Heart left ventricle (tissue), 16 donors: ENCODE measurements around the gene SEPSECS. TPM values are rescaled to one million over a fixed set of nuclear protein-coding genes. Genes with fewer than 3 reads are reported as not detected.

ENCODE experiments used
- ATAC-seq, 4 donors: fragments of 200-7000 bp; cut with Tn5 transposase; one replicate each; pipeline ENCODE4 v1.9.1; 2020 to 2022; ENCODE audit warnings: moderate library complexity in 4 of 4, mild to moderate bottlenecking in 3 of 4, moderate number of reproducible peaks in 1 of 4
- DNase-seq, 5 donors: peaks; one replicate each; pipeline ENCODE4 v3.0.0-alpha.2; 2020
- H3K27ac ChIP-seq, 12 donors: fragments of 200-600 bp; sonication (generic) in 4 of 12; one replicate each; pipeline versions ENCODE4 v1.5.0 to v1.8.0; 2016 to 2022; ENCODE audit warnings: mild to moderate bottlenecking in 2 of 12
- H3K27me3 ChIP-seq, 9 donors: fragments of 200-600 bp; sonication (generic) in 2 of 9; one replicate each; pipeline versions ENCODE4 v1.5.1 to v1.8.0; 2016 to 2022; ENCODE audit warnings: mild to moderate bottlenecking in 3 of 9
- H3K36me3 ChIP-seq, 9 donors: fragments of 200-600 bp; sonication (generic) in 2 of 9; one replicate each; pipeline versions ENCODE4 v1.5.0 to v1.8.0; 2018 to 2022; ENCODE audit warnings: mild to moderate bottlenecking in 2 of 9
- H3K4me1 ChIP-seq, 12 donors: fragments of 200-600 bp; sonication (generic) in 4 of 12; one replicate each; pipeline versions ENCODE4 v1.5.0 to v1.8.0; 2016 to 2022; ENCODE audit warnings: mild to moderate bottlenecking in 3 of 12
- H3K4me3 ChIP-seq, 12 donors: fragments of 200-600 bp; sonication (generic) in 4 of 12; one replicate each; pipeline versions ENCODE4 v1.5.0 to v1.8.0; 2017 to 2022; ENCODE audit warnings: mild to moderate bottlenecking in 9 of 12, moderate library complexity in 4 of 12
- H3K9me3 ChIP-seq, 12 donors: fragments of 200-600 bp; sonication (generic) in 4 of 12; one replicate each; pipeline versions ENCODE4 v1.5.0 to v1.8.0; 2016 to 2022; ENCODE audit warnings: mild to moderate bottlenecking in 1 of 12
- CTCF ChIP-seq, 12 donors: fragments of 200-600 bp; sonication (generic) in 4 of 12; IDR thresholded peaks; one replicate each; pipeline versions ENCODE4 v1.5.0 to v1.8.0; 2018 to 2022; ENCODE audit warnings: antibody characterized with exemption in 12 of 12, mild to moderate bottlenecking in 5 of 12
- POLR2A ChIP-seq, 2 donors: fragments of 450-650 bp; IDR thresholded peaks; one replicate each; pipeline ENCODE4 v1.6.1; 2017; ENCODE audit warnings: antibody characterized with exemption in 2 of 2, mild to moderate bottlenecking in 2 of 2, moderate library complexity in 2 of 2
- WGBS, 4 donors: extraction: QIAGEN DNeasy Blood & Tissue Kit in 2 of 4; methylation state at CpG; one replicate each; pipeline versions ENCODE4 v1.1.5 to v1.1.7; 2013 to 2018; 5-methylcytosine and 5-hydroxymethylcytosine counted together
- intact Hi-C, 10 donors: fragments of 100-400 bp; cut with DNase I; formaldehyde crosslinking; loops; one replicate each; pipeline versions ENCODE4 v1.11.1 to v1.14.2; 2022
- polyA plus RNA-seq, 2 donors: library from polyadenylated mRNA; stranded (reverse); fragments of 200-250 nt; gene quantifications; one replicate each; pipeline ENCODE4 v1.2.3, GENCODE V29; 2013
- total RNA-seq, 9 donors: library from RNA; depleted of rRNA in 2 of 9; stranded (reverse); fragments of >200 nt in 2 of 9; fragmentation: NEBNext Ultra II Directional in 3 of 9; extraction: Animal tissue kit (Norgen Biotek cat#: 25700) in 3 of 9; gene quantifications; one replicate each; pipeline versions ENCODE4 v1.1.0 to v1.2.4, GENCODE V29; 2016 to 2023
- donor health status: ischemic (EF 13 %, LVEDD 7.1; RV severe dilation, severe dysfunction).
- donor health status: healthy with polysubstance abuse.
- donor health status: DM: no; HTN: yes; CAD: no.
- donor health status: DM: no; HTN: no; CAD: no.
- donor health status: ischemic (EF 25% LVEDD 6.9; RV normal size, moderate dysfunction).
- donor health status: ischemic (EF 25% LVEDD 5.7; RV mildly dilated, moderate dysfunction).
- donor health status: healthy.
- donor health status: DM: yes; HTN: yes; CAD: no.
- donor health status: ischemic (EF 35%, LVEDD 5.7; RV mildly dilated, moderate dysfunction).
- donor health status: nonischemic (EF 11% LVEDD 7.7; RV severe dilation, severe dysfunction).
- donor health status: DM: yes; HTN: yes; CAD: no.
- donor health status: PGD.
- donor health status: ischemic (EF 29% LVEDD 5.4; RV normal size, mild dysfunction).
- donor health status: nonischemic (EF 23%, LVEDD 6.1; RV moderate dilation, normal function).

Gene SEPSECS
- total and polyA plus RNA-seq, 11 donors: 2.0 to 7.6 (median 5.6) TPM

GRCh38 chr4:25141592-25141991, 18.7 kb downstream of the SEPSECS start:
- peaks cover 0 to 6% (median 0%) of the 10 kb centered on the region in 12 donors for H3K4me1 ChIP-seq
- DNase-seq (no peak), ATAC-seq (no peak)
- peaks cover 0 to 41% (median 20%) of the 10 kb centered on the region in 9 donors for H3K36me3 ChIP-seq
- no peak overlapping the region for H3K27ac ChIP-seq
- intact Hi-C loops: loop anchor here in 6 of 10 donors (5.0 to 10.0 kb wide), 4 partner anchors 54 to 657 kb away; partner anchors contain the start of gene CCDC149 (in 1 of the 6)
- peaks cover 0 to 8% (median 0%) of the 10 kb centered on the region in 12 donors for H3K9me3 ChIP-seq
- TF ChIP-seq CTCF (IDR thresholded peaks at IDR 0.05) (no peak), POLR2A (IDR thresholded peaks at IDR 0.05) (no peak)
- H3K4me3 ChIP-seq: no peak overlapping the region
- H3K27me3 ChIP-seq: no peaks in the 10 kb centered on the region
- 95 to 99% (median 97%) methylated on average over 4 of the region's 4 CpGs for WGBS, 4 donors

- TF ChIP-seq POLR2A (IDR thresholded peaks at IDR 0.05): no peak
- TF ChIP-seq CTCF (IDR thresholded peaks at IDR 0.05): no peak
- intact Hi-C loops: loop anchor here in 1 of 10 donors (10.0 kb wide), 1 partner anchor 48 kb away; no protein-coding TSS in a partner anchor
- no peak overlapping the region for H3K27ac ChIP-seq
- H3K4me1 ChIP-seq: peaks cover 0 to 11% (median 3%) of the 10 kb centered on the region in 12 donors
- no peak overlapping the region for H3K4me3 ChIP-seq
- DNase-seq (no peak), ATAC-seq (no peak)
- H3K27me3 ChIP-seq: no peaks in the 10 kb centered on the region
- peaks cover 0 to 9% (median 0%) of the 10 kb centered on the region in 12 donors for H3K9me3 ChIP-seq
- H3K36me3 ChIP-seq: peaks cover 0 to 7% (median 0%) of the 10 kb centered on the region in 9 donors
Observed at GRCh38 chr4:25133132-25133531, 27.1 kb downstream of the SEPSECS start.

GRCh38 chr4:25131926-25132325, 28.3 kb downstream of the SEPSECS start:
- intact Hi-C loops: loop anchor here in 2 of 10 donors (1.0 to 10.0 kb wide), 2 partner anchors 25 to 47 kb away; no protein-coding TSS in a partner anchor
- Histone ChIP-seq H3K36me3 (peaks cover 0 to 9% (median 0%) of the 10 kb centered on the region in 9 donors), H3K4me3 (no peak overlapping the region), H3K27me3 (no peaks in the 10 kb centered on the region), H3K9me3 (peaks cover 0 to 6% (median 0%) of the 10 kb centered on the region in 12 donors), H3K4me1 (peaks cover 0 to 11% (median 3%) of the 10 kb centered on the region in 12 donors), H3K27ac (peak overlapping the region in 1 of 12 donors; percentile 20)
- no peak for ATAC-seq
- DNase-seq: no peak
- TF ChIP-seq POLR2A (IDR thresholded peaks at IDR 0.05) (no peak), CTCF (IDR thresholded peaks at IDR 0.05) (no peak)

GRCh38 chr4:25131381-25131780, 28.9 kb downstream of the SEPSECS start:
- Histone ChIP-seq H3K27ac (no peak overlapping the region), H3K4me1 (peaks cover 0 to 11% (median 3%) of the 10 kb centered on the region in 12 donors), H3K9me3 (peaks cover 0 to under 1% (median 0%) of the 10 kb centered on the region in 12 donors), H3K4me3 (no peak overlapping the region), H3K27me3 (no peaks in the 10 kb centered on the region), H3K36me3 (peaks cover 0 to 15% (median under 1%) of the 10 kb centered on the region in 9 donors)
- 93 to 96% (median 95%) methylated on average over 2 of the region's 2 CpGs for WGBS, 4 donors
- TF ChIP-seq POLR2A (IDR thresholded peaks at IDR 0.05) (no peak), CTCF (IDR thresholded peaks at IDR 0.05) (no peak)
- ATAC-seq: no peak
- intact Hi-C loops: loop anchor here in 2 of 10 donors (1.0 to 10.0 kb wide), 2 partner anchors 26 to 47 kb away; no protein-coding TSS in a partner anchor
- DNase-seq: no peak
